Hepatocyte (in vitro differentiated cells): ENCODE results near the gene YIF1B.

Source experiments
- EZH2 ChIP-seq: fragments of 200-600 bp; sonication (generic); IDR thresholded peaks from 2 replicates; pipeline ENCODE4 v1.6.1; 2016; ENCODE audit warnings: antibody characterized with exemption, mild to moderate bottlenecking, borderline replicate concordance
- EZH2phosphoT487 ChIP-seq: fragments of 200-600 bp; sonication (generic); IDR thresholded peaks from one replicate; pipeline ENCODE4 v1.6.1; 2018; ENCODE audit warnings: antibody characterized with exemption, mild to moderate bottlenecking, low read depth, moderate library complexity; ENCODE audit not compliant: unreplicated experiment, severe bottlenecking
- TF ChIP-seq, protein P1 (sequence below): fragments of 200-600 bp; sonication (generic); IDR thresholded peaks from 2 replicates; pipeline ENCODE4 v1.5.1; 2016; ENCODE audit warnings: antibody characterized with exemption, mild to moderate bottlenecking; ENCODE audit not compliant: poor library complexity

DNA sequence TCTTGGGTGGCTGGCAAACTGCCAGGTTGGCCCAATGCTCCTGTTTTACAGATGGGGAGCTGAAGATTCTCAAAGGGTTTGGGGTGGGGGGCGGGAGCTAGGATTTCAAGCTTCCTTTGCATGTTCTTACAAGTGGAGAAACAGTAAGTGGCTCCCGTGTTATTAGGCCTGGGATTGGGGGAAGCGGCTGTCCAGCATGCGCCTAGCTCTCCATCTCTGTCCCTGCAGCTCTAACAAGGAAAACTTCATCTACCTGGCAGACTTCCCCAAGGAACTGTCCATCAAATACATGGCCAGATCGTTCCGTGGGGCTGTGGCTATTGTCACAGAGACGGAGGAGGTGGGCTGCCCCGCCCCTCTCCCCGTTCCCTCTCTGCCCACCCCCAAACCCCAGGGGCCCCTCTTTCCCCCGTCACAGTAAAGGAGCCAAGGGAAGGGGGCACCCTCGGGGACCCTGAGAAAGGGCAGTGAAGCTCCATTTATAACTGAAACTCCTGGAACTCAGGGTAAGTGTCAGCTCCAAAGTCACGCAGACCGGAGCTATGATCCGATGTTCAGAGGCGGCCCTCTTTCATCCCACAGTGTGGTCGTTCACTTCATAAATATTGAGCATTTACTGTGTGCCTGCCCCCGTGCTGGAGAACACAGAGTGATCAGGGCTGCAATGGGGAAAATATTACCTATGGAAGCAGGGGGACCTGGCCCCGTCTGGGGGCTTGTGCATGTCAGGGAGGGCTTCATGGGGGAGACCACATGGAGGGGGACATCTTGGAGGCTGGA is 43.7 kb upstream of the YIF1B start:
- TF ChIP-seq EZH2 = no peak
- TF ChIP-seq, protein P1, sequence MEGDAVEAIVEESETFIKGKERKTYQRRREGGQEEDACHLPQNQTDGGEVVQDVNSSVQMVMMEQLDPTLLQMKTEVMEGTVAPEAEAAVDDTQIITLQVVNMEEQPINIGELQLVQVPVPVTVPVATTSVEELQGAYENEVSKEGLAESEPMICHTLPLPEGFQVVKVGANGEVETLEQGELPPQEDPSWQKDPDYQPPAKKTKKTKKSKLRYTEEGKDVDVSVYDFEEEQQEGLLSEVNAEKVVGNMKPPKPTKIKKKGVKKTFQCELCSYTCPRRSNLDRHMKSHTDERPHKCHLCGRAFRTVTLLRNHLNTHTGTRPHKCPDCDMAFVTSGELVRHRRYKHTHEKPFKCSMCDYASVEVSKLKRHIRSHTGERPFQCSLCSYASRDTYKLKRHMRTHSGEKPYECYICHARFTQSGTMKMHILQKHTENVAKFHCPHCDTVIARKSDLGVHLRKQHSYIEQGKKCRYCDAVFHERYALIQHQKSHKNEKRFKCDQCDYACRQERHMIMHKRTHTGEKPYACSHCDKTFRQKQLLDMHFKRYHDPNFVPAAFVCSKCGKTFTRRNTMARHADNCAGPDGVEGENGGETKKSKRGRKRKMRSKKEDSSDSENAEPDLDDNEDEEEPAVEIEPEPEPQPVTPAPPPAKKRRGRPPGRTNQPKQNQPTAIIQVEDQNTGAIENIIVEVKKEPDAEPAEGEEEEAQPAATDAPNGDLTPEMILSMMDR = no peak
- no peak for TF ChIP-seq EZH2phosphoT487
